NCI-H187 (cell line): ENCODE measurements around the gene RAB11FIP4.
A peak's percentile ranks its signal among the peaks of the same experiment; 100 is the strongest.

ENCODE experiments used
- DNase-seq, 2 experiments: peaks; one replicate each; lab custom pipeline; 2025; lab: John Stamatoyannopoulos, UW

Gene RAB11FIP4

DNA sequence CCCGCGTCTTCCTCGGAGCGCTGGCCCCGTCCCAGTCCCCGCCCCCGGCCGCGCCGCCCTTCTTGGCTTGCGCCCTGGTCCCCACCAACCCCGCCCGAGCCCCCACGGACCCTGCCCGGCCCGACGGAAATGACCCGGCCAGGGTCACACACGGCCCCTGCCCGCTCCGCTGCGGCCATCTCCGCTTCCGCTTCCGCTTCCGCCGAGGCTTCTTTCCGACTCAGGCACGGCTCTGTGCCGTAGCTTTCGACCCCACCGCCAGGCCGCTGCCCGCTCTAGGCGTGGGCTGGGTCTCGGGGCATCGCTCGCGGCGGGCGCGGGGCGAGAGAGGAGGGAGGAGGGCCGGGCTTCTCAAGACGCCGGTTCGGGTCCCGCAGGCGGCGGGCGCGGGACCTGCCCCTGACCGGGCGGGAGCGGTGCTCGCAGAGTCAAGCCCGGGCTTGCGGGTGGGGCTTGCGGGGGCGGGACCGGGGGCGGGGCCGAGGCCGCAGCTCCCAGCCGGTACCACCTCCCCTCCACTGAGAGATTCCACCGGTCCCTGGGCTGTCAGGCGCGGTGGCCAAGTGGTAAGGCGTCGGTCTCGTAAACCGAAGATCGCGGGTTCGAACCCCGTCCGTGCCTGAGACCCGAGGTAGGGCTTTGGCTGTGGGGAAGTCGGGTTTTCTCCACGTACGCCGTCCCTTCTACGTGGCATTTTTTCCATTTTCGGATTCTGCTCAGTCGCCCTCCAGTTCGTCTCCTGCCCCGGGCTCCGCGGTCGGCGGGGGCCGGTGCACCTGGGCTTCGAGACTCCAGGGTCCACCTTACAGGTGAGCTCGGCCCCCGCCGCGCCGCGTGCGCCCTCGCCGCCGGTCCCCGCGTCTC, 158.3 kb downstream of the RAB11FIP4 start:
- DNase-seq: peak; percentile 70 to 78

GRCh38 chr17:31550389-31551056, 159.0 kb downstream of the RAB11FIP4 start:
- DNase-seq: no peak

GRCh38 chr17:31552568-31552967, 161.1 kb downstream of the RAB11FIP4 start:
- DNase-seq: no peak

- DNase-seq: no peak
Measured at GRCh38 chr17:31553506-31553905, 162.0 kb downstream of the RAB11FIP4 start.

GRCh38 chr17:31554930-31555329, 163.5 kb downstream of the RAB11FIP4 start:
- DNase-seq: no peak

- no peak for DNase-seq
Measured at GRCh38 chr17:31556969-31557645, 165.6 kb downstream of the RAB11FIP4 start.

- peak in 1 of 2 experiments; percentile 5 for DNase-seq
Measured at GRCh38 chr17:31558748-31559583, 167.5 kb downstream of the RAB11FIP4 start.

- DNase-seq: no peak
Measured at GRCh38 chr17:31559584-31560501, 168.4 kb downstream of the RAB11FIP4 start.

- DNase-seq: no peak
Measured at GRCh38 chr17:31560616-31561235, 169.3 kb downstream of the RAB11FIP4 start.

DNA sequence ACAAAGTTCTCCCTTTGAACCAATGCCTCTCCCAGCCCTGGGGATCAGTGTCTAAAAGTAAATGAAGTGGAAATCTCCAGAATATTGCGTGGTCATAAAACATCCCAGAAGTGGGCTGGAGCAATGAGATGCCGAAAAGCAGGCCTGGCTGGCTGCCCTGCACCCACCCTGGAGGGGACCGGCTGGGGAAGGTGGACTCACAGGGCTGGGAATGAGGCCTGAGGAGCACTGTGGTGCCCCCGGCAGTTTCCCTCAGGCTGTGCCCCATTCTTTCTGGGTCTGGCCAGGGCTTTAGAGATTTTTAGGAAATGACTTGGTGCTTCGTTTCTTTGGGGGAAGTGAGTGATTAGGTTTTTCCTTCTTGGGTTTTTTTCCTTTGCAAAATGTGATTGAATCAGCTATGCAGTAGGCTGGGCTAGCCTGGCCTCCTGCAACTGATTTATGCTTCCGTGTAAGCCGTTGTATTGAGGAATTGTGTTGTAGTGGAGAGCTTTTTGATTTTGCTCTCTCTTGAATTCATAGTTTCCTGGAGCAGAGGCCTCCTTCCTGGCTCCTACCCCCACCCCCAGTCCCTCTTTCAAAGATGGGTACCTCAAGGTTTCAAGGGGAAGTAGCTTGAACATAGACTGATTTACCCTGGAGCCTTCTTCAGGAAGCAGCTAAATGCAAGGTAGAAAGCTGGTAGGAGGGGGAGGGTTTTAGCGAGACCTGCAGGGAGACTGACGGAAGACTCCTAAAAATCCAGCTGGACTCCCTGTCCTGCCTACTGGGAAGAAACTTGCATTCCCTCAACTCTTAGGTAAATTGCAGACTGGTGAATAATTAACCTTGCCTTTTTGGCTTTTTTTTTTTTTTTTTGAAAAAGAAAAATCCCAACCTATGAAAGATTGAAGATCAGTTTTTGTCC, 170.2 kb downstream of the RAB11FIP4 start:
- DNase-seq: no peak

GRCh38 chr17:31562376-31562840, 170.9 kb downstream of the RAB11FIP4 start:
- DNase-seq: no peak

DNA sequence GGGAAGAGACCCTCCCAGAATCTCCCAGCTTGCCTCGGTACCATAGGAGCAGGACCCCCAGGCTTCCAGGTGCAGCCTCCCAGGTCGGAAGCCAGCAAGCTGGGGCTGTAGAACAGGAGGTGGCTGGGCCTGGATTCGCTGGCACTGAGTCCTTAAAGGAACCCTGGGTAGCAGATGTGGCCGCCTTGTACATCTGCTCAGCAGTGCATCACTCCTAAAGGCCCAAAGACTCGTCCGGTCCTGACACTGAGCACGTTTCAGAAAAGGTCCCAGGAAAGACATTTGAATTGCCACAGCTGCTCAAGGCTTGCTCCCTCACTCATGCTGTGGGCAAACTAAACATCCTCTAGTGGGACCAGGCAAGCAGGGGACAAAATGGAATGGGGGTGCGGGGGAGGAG, 172.8 kb downstream of the RAB11FIP4 start:
- no peak for DNase-seq

- DNase-seq: no peak
Measured at GRCh38 chr17:31564883-31565301, 173.4 kb downstream of the RAB11FIP4 start.

DNA sequence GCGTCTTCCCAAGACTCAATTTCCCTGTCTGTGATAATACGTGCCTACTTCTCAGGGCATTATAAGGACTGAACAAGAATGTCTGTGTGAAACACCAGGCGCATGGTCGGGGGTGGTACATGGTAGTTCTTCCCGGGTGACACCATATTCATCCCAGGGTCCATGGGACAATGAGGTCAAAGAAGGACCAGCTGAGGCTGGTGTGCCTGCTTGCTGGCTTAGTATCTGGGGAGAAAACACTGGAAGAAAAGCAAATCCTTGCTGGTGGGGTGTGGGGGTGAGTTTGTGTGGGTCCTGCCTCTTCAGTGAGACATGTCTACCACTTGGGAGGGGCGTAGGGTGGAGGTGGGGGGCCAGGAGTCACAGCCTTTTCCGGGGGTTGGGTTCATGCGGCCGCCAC, 174.2 kb downstream of the RAB11FIP4 start:
- no peak for DNase-seq

GRCh38 chr17:31566247-31566991, 174.9 kb downstream of the RAB11FIP4 start:
- no peak for DNase-seq

- DNase-seq: no peak
Measured at GRCh38 chr17:31566992-31567373, 175.5 kb downstream of the RAB11FIP4 start.

DNA sequence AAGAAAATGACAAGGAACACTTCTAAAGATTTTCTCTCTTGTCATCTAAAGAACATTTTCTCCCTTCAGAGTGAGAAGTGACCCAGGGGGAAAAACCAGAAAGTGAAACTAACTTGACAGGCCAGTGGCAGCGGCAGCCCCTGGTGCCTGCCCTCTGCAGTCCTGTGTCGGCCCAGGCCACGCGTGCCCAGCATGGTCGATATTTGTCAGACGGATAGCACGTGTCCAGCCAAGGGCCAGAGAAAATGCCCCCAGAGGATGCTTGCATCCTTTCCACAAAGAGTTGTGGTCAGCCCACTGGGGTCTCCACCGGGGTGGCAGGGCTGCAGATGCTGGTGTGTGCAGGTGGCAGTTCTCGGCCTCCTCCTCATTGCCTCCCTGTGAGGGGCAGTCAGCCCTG, 176.6 kb downstream of the RAB11FIP4 start:
- no peak for DNase-seq

- DNase-seq: no peak
Measured at GRCh38 chr17:31568539-31568938, 177.1 kb downstream of the RAB11FIP4 start.
